HTERT RPE-1 (cell line): Measurements from ENCODE around the gene STRN3.
"Not testable (repeated sequence)": the region's sequence is repeated elsewhere in the genome, so short reads cannot be mapped to it uniquely, and the experiment has no call there.

Experiments used
- in situ Hi-C: fragments of 300-500 bp; cut with MboI; formaldehyde crosslinking; loops from 4 replicates; pipeline ENCODE4 v1.14.3; 2020; ENCODE audit warnings: low sequenced_read_pairs

STRN3 gene, protein sequence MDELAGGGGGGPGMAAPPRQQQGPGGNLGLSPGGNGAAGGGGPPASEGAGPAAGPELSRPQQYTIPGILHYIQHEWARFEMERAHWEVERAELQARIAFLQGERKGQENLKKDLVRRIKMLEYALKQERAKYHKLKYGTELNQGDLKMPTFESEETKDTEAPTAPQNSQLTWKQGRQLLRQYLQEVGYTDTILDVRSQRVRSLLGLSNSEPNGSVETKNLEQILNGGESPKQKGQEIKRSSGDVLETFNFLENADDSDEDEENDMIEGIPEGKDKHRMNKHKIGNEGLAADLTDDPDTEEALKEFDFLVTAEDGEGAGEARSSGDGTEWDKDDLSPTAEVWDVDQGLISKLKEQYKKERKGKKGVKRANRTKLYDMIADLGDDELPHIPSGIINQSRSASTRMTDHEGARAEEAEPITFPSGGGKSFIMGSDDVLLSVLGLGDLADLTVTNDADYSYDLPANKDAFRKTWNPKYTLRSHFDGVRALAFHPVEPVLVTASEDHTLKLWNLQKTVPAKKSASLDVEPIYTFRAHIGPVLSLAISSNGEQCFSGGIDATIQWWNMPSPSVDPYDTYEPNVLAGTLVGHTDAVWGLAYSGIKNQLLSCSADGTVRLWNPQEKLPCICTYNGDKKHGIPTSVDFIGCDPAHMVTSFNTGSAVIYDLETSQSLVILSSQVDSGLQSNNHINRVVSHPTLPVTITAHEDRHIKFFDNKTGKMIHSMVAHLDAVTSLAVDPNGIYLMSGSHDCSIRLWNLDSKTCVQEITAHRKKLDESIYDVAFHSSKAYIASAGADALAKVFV

DNA sequence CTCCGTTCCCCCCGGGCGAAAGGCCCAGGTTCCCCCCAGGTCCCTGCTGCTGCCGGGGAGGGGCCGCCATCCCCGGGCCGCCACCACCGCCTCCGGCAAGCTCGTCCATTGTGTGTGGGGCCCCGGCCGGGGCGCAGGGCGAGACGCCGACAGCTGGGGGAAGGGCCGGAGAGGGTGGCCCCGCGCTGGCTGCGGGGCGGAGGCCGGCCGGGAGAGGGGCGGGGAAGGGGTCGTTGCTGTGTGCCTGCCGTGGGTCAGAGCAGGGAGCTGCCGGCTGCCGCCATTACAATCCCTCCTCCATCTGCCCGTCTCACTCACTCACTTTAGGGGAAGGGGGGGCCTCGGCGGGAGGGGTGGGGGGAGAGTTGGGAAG, at the start of gene STRN3:
STRN3 (minus strand) TSS at position 303 of the 373 bp plus-strand sequence; CDS start at position 109, 194 bp downstream.
- in situ Hi-C loops = no loop called here

DNA sequence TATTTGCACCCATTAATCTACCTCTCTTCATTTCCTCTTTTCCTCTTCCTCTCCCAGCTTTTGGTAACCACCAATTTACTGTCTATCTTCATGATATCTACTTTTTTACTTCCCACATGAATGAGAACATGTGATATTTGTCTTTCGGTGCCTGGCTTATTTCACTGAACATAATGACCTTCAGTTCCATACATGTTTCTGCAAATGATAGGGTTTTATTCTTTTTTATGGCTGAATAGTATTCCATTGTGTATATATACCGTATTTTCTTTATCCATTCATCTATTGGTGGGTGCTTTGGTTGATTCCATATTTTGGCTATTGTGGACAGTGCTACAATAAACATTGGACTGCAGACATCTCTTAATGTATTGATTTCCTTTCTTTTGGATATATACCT, 49.0 kb upstream of the STRN3 start:
- in situ Hi-C loops = no loop called here

DNA sequence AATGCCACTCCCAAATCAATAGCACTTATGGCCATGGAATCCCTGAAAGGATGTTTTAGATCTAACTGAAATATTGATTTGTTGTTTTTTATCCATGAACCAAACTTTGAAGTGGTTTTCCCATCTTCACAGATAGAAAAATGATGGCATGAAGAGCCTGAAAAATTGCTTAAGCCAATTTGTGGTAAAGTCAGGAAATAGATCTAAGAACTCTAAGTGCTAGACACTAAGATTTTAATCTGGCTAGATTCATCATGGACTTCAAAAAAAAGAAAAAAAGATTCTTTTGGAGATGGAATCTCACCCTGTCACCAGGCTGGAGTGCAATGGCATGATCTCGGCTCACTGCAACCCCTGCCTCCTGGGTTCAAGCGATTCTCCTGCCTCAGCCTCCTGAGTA, 45.0 kb upstream of the STRN3 start:
- in situ Hi-C loops = no loop called here

DNA sequence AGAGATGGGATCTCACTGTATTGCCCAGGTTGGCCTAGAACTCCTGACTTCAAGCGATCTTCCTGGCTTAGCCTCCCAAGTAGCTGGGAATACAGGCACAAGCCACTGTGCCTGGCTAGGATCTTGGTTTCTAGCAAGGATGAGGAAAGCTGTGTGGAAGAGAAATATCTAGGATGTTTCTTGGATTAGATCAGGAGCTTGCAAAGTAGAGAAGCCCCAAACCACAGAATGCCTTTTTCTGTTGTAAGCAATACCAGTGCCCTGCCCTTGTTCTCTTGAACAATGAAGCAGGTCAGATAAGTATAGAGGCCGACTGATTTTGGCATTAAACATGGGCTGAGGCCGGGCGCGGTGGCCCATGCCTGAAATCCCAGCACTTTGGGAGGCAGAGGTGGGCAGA, 44.3 kb upstream of the STRN3 start:
- in situ Hi-C loops = no loop called here

DNA sequence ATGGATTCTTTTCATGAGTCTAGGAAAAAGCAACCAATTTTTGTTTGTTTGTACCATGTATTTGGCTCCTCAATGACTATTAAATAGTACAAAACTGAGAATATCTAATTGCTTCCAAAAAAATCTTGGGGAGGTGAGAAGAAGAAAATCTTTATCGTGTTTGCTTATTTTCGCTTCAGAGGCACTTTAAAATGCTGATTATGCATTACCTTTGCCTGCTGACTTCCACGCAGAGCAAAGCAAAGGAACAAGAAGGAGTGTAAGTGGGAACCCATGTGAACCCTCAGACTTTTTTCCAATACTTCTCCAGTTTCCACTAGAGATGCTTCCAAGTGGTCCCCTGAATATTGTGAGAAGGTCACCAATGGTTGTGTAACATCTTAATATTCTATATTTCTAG, 43.2 kb upstream of the STRN3 start:
- in situ Hi-C loops = no loop called here

DNA sequence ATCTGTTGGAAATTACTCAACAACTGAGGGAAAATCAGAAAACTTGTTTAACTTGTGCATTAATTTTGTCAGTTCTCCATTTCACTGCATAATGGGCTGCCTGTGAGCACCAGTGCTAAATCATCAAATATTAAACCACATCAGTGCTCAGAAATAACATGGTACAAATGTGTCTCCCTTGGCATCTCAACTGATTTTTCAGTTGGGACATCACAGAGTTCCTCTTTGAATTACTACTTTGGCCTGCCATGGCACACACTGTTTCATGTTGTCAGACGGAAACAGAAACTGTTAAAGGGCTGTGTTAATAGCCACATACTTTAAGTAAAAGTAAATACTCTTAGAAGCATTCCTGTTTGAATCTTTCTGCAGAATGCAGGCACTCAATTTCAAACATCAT, 42.1 kb upstream of the STRN3 start:
- in situ Hi-C loops = no loop called here

DNA sequence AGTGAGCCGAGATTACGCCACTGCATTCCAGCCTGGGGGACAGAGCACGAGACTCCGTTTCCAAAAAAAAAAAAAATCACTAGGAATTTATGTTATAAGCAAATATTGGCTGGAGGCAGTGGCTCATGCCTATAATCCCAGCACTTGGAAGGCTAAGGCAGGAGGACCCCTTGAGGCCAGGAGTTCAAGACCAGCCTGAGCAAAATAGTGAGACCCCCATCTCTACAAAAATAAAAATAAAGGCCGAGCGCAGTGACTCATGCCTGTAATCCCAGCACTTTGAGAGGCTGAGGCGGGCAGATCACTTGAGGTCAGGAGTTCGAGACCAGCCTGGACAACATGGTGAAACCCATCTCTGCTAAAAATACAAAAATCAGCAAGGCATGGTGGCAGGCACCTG, 36.7 kb upstream of the STRN3 start:
- in situ Hi-C loops = not testable (repeated sequence)

DNA sequence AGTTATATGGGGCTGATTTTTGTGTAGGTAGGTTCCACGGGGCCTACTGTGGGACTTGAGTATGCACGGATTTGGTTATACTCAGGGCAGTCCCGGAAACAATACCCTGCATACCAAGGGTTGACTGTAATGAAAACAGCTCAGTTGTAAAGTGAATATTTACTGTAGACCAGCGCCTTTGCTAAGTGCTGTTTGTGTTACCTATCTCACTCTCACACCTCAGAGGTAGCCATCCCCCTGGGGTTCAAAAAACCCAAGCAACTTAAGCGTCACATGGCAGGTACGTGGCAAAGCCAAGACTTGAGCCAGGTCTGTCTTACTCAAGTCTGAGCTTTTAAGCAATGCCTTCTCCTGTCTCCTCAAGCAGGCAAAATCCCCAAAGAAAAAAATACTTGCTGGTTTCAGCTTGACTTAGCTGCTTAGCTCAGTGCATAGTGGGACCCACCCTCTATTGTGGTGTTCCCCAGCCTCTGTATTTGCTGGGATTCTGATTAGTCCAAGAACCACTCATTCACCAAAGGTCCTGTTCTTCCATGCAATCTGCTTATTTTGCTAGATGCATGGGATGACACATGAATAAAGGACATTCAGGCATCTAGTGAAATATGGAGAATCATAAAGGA, 34.2 kb upstream of the STRN3 start:
- in situ Hi-C loops = no loop called here

DNA sequence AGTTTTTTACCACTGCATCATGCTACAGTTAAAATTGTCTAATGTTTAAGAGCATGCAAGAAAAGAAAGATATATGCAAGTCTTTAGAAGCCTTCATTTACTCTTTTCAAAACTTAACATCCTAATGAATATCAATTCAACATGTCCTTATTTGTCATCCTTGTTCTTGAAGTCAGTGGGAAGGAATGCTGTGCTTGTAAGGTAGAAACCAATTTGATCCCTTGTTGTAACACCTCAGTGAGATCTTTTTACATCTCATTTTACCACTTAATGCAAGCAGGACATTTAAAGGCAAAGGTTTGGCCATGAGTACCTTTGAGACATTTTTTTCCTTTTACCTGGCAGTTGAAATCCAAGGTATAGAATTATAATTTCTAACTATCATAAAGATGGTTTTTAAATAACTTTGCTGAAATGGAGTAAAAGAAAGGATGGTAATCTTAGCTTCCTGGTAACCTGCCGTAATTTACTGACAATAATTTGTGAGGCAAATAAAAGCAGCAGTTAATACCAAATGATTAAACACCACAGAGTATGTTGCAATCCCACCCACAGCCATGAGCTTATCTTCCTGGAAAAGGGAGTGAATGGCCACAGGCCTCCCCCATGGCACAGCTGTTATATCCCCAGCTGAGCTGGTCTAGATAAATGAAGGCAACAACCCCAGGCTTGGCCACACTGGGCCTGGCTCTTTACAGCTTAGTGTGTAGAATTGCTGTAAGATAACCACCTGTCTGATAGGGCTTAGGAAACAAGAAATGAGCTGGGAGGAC, 33.2 kb upstream of the STRN3 start:
- in situ Hi-C loops = no loop called here

DNA sequence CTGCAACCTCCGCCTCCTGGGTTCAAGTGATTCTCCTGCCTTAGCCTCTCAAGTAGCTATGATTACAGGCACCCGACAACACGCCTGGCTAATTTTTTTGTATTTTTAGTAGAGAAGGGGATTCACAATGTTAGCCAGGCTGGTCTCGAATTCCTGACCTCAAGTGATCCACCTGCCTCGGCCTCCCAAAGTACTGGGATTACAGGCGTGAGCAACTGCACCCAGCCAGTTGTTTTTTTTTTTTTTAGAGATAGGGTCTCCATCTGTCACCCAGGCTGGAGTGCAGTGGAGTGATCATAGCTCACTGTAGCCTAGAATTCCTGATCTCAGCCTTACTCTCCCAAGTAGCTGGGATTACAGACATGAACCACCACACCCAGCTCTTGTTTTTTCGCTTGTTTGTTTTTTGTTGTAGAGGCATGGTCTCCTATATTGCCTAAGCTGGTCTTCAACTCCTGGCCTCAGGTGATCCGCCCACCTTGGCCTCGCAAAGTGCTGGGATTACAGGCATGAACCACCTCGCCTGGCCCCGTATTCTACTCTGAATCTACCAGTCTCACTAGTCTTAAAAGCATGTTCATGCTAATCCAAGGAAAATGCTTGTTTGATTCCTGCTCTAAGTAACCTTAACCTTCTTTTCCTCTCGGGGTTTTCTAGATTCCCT, 31.7 kb upstream of the STRN3 start:
- in situ Hi-C loops = no loop called here

DNA sequence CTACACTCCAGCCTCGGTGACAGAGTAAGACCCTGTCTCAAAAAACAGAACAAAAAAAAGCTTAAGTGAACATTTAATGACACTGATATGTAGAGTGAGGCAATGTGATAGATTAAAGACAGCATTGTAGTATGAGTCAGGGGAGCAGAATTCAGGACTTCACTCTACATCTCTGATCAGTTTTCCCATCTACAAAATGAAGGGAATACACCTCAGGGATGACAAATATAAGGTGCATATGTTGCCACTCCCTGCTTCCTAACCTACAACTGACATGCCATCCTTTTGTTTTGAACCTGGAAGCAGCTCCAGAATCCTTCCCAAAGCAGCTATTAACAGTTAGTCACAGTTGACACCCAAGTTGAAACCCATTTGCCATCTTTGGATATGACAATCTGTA, 30.9 kb upstream of the STRN3 start:
- in situ Hi-C loops = no loop called here

DNA sequence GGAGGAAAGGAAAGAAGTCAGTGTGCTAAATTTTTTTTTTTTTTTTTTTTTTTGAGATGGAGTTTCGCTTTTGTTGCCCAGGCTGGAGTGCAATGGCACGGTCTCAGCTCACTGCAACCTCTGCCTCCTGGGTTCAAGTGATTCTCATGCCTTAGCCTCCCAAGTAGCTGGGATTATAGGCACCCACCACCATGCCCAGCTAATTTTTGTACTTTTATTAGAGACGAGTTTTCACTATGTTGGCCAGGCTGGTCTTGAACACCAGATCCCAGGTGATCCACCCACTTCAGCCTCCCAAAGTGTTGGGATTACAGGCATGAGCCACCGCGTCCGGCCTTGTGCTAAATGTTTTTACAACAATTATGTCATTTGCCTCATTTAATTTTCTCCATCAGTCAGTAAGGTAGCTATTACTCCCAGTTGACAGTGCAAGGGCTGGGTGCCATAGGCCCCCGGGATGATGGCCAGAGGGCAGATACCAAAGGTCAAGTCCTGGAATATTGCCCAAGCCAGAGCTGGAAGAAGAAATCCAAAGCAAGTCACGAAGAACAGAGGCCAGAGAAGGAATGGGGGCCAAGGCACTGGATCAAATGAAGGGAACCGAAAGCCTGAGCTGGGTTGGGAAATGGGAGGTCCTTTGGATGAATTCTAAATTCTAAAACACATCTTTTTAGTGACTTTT, 26.9 kb upstream of the STRN3 start:
- in situ Hi-C loops = not testable (repeated sequence)

DNA sequence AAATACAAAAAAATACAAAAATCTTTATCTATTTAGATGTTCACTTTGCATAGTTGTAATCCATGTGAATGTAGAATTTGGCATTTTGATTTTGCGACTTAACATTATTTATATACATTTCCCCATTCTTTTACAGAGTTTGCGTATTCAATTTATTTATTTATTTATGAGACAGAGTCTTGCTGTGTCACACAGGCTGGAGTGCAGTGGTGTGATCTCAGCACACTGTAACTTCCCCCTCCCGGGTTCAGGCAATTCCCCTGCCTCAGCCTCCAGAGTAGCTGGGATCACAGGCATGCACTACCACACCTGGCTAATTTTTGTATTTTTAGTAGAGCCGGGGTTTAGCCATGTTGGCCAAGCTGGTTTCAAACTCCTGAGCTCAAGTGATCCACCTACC, 25.3 kb upstream of the STRN3 start:
- in situ Hi-C loops = no loop called here

DNA sequence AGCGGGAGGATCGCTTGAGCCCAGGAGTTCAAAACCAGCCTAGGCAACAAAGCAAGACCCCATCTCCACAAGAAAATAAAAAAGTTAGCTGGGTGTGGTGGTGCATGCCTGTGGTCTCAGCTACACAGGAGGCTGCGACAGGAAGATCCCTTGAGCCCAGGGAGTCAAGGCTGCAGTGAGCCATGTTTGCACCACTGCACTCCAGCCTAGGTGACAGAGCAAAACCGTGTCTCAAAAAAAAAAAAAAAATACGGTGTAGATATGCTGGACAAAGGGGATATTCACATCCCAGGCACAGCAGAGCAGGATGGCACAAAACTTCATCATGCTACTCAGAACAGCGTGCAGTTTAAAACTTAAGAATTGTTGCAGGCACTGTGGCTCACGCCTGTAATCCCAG, 24.8 kb upstream of the STRN3 start:
- in situ Hi-C loops = no loop called here

DNA sequence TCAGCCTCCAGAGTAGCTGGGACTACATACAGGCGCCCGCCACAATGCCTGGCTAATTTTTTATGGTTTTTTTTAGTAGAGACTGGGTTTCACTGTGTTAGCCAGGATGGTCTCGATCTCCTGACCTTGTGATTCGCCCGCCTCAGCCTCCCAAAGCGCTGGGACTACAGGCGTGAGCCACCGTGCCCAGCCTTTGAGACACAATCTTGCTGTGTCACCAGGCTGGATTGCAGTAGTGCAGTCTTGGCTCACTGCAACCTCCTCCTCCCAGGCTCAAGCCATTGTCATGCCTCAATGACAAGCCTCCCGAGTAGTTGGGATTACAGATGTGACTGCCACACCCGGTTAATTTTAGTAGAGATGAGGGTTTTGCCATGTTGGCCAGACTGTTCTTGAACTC, 21.3 kb upstream of the STRN3 start:
- in situ Hi-C loops = no loop called here

DNA sequence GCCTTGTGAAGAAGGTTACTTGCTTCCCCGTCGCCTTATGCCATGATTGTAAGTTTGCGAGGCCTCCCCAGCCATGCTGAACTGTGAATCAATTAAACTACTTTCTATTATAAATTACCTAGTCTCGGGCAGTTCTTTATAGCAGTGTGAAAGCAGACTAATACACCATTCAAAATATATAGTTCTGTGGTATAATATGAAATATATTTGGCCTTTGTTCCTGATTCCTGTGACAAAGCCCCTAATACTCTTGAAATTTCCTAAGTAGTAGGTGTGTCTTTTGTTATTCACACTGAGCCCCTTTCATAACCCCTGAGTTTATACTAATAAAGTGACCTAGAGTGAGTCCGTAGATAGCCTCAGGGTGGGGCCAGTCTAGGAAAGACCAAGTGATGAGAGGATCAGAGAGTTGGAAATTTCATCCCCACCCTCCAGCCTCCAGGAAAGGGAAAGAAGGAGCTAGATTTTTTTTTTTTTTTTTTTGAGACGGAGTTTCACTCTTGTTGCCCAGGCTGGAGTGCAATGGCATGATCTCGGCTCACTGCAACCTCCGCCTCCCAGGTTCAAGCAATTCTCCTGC, 19.4 kb upstream of the STRN3 start:
- in situ Hi-C loops = no loop called here

DNA sequence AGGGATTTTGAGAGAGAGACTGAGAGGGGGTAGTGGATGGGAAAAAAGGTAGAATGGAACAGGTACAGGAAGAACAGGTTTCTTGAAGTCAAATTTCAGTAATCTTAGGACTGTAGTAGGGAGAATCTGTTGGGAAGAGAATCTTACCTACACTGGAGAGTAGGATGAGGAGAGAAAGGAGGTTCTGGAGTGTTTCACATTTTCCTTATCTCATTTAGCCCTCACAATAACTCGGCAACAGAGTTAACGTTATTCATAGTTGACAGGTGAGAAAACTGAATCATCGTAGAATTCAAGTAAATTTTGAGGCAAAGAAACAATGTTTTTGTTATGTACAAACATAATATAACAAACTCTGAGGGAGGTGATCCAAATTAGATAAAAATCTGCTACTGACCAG, 17.2 kb upstream of the STRN3 start:
- in situ Hi-C loops = no loop called here

DNA sequence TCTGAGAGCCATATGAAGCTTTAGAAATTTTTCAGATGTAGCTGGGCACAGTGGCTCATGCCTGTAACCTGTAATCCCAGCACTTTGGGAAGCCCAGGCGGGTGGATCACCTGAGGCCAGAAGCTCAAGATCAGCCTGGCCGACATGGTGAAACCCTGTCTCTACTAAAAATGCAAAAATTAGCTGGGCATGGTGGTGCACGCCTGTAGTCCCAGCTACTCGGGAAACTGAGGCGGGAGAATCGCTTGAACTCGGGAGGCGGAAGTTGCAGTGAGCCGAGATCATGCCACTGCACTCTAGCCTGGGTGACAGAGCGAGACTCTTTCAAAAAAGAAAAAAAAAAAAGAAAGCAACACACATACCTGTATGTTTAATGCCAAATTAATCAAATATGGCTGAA, 16.7 kb upstream of the STRN3 start:
- in situ Hi-C loops = not testable (repeated sequence)

DNA sequence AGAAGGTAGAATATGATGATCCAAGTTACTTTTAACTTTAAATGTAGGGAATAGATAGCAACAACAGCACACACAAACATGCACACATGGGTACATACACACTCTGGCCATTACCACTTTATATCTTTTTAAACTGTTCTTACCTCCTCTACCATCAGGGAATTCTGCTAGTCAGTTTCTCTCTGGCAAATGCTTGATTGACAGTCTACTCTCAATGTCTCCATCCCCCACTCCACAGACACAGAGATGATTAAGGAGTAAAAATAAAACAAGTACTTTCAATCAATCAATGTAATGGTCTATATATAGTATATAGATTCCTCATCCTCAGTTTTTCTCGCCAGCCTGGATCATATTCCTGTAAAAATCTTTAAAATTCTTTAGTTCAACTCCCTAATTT, 16.1 kb upstream of the STRN3 start:
- in situ Hi-C loops = no loop called here
